Endothelial cell of umbilical vein (primary cell): ENCODE results near the gene CNTF.

Source experiments
- EZH2 ChIP-seq: IDR thresholded peaks from 2 replicates; pipeline ENCODE4 v1.6.1; 2012; ENCODE audit warnings: borderline replicate concordance, low read depth, mild to moderate bottlenecking, moderate library complexity, low read length, inconsistent platforms; ENCODE audit not compliant: severe bottlenecking
- FOS ChIP-seq: IDR thresholded peaks from 2 replicates; pipeline ENCODE4 v1.6.1; 2011; ENCODE audit warnings: mild to moderate bottlenecking, low read length, moderate library complexity, borderline replicate concordance; ENCODE audit not compliant: insufficient read depth
- MYC ChIP-seq: IDR thresholded peaks from one replicate; pipeline ENCODE4 v1.6.1; 2011; ENCODE audit warnings: mild to moderate bottlenecking, low read depth, low read length
- POLR2A ChIP-seq: IDR thresholded peaks from 2 replicates; pipeline ENCODE4 v1.6.1; 2012; ENCODE audit warnings: low read depth, mild to moderate bottlenecking, control low read depth, low read length
- POLR2AphosphoS5 ChIP-seq: IDR thresholded peaks from 2 replicates; pipeline ENCODE4 v1.6.1; 2012; ENCODE audit warnings: low read depth, mild to moderate bottlenecking, control low read depth, low read length, moderate library complexity; ENCODE audit not compliant: insufficient read depth
- TF ChIP-seq, protein P1 (sequence below), 2 donors: IDR thresholded peaks; 1 replicate in 1 of 2; 2 replicates in 1 of 2; pipeline ENCODE4 v1.5.1; 2011; ENCODE audit warnings: low read length in 2 of 2, mild to moderate bottlenecking in 2 of 2, moderate library complexity in 2 of 2, control low read depth in 1 of 2, inconsistent platforms in 1 of 2, low read depth in 1 of 2; ENCODE audit not compliant: insufficient read depth in 1 of 2; ENCODE audit errors: extremely low read depth in 1 of 2

DNA sequence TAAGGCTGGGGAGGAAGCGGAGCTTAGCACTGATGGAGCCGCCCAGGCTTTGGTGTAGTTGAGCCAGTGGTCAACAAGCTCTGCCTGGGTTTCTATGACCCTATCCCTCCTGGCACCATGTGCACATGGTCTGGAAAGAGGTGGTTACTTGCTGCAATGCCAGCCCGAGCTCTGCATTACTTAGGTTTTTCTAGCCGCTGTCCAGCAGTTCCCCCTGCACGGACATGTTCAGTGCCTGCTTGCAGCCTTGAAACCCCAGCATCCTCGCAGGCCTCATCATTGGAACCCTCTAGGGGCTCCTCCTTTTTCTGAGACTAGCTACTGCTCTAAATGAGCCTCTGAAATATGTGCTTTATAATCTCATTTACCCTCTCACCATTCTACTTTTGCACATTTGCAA, 16.6 kb downstream of the CNTF start:
- TF ChIP-seq, protein P1, sequence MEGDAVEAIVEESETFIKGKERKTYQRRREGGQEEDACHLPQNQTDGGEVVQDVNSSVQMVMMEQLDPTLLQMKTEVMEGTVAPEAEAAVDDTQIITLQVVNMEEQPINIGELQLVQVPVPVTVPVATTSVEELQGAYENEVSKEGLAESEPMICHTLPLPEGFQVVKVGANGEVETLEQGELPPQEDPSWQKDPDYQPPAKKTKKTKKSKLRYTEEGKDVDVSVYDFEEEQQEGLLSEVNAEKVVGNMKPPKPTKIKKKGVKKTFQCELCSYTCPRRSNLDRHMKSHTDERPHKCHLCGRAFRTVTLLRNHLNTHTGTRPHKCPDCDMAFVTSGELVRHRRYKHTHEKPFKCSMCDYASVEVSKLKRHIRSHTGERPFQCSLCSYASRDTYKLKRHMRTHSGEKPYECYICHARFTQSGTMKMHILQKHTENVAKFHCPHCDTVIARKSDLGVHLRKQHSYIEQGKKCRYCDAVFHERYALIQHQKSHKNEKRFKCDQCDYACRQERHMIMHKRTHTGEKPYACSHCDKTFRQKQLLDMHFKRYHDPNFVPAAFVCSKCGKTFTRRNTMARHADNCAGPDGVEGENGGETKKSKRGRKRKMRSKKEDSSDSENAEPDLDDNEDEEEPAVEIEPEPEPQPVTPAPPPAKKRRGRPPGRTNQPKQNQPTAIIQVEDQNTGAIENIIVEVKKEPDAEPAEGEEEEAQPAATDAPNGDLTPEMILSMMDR (IDR thresholded peaks at IDR 0.05; ENCODE audit: extremely low read depth in 1 of 2, insufficient read depth in 1 of 2, low read depth in 1 of 2, low read length in 2 of 2): no peak
- TF ChIP-seq POLR2A: no peak
- no peak for TF ChIP-seq POLR2AphosphoS5
- TF ChIP-seq EZH2: no peak
- no peak for TF ChIP-seq FOS
- TF ChIP-seq MYC: no peak
